GM21576 (cell line): Measurements from ENCODE around the gene CFAP58.
A peak's percentile ranks its signal among the peaks of the same experiment; 100 is the strongest.

Experiments
- ATAC-seq: cut with Tn5 transposase; IDR thresholded peaks from one replicate; pipeline ENCODE4 v1.9.1; 2021; ENCODE audit warnings: mild to moderate bottlenecking, moderate library complexity; ENCODE audit not compliant: unreplicated experiment

CFAP58 gene

GRCh38 chr10:104333728-104334373, 19.8 kb upstream of the CFAP58 start:
- ATAC-seq: no peak

- ATAC-seq: no peak
Measured at GRCh38 chr10:104334561-104334960, 19.1 kb upstream of the CFAP58 start.

GRCh38 chr10:104334965-104335650, 18.5 kb upstream of the CFAP58 start:
- no peak for ATAC-seq

GRCh38 chr10:104336821-104337467, 16.7 kb upstream of the CFAP58 start:
- ATAC-seq: peak; percentile 17

- peak; percentile 46 for ATAC-seq
Measured at GRCh38 chr10:104337521-104337984, 16.1 kb upstream of the CFAP58 start.

- peak; percentile 49 for ATAC-seq
Measured at GRCh38 chr10:104337985-104338735, 15.5 kb upstream of the CFAP58 start, which contains the start of gene ITPRIP. ITPRIP (minus strand) TSS chr10:104338465; CDS start chr10:104316051, 22,414 bp downstream.

GRCh38 chr10:104339469-104340110, 14.0 kb upstream of the CFAP58 start:
- no peak for ATAC-seq

- no peak for ATAC-seq
Measured at GRCh38 chr10:104340111-104340526, 13.5 kb upstream of the CFAP58 start.

GRCh38 chr10:104340641-104341040, 13.0 kb upstream of the CFAP58 start:
- no peak for ATAC-seq

- ATAC-seq: no peak
Measured at GRCh38 chr10:104342941-104343411, 10.7 kb upstream of the CFAP58 start.

GRCh38 chr10:104344219-104344618, 9.4 kb upstream of the CFAP58 start:
- ATAC-seq: no peak

GRCh38 chr10:104345515-104345914, 8.1 kb upstream of the CFAP58 start:
- ATAC-seq: no peak

GRCh38 chr10:104345941-104346340, 7.7 kb upstream of the CFAP58 start:
- ATAC-seq: no peak

- no peak for ATAC-seq
Measured at GRCh38 chr10:104347295-104348045, 6.2 kb upstream of the CFAP58 start.

- ATAC-seq: no peak
Measured at GRCh38 chr10:104348601-104349000, 5.0 kb upstream of the CFAP58 start.

GRCh38 chr10:104349623-104350126, 4.0 kb upstream of the CFAP58 start:
- peak; percentile 64 for ATAC-seq

- peak; percentile 39 for ATAC-seq
Measured at GRCh38 chr10:104350127-104350635, 3.5 kb upstream of the CFAP58 start.

GRCh38 chr10:104351061-104351702, 2.5 kb upstream of the CFAP58 start:
- no peak for ATAC-seq

- ATAC-seq: no peak
Measured at GRCh38 chr10:104351919-104352318, 1.7 kb upstream of the CFAP58 start.
